WI38 (cell line): Measurements from ENCODE around the gene MYMX.

Source experiments
- H3K4me3 ChIP-seq: 2 replicates; pipeline ENCODE4 v1.5.1; 2011; ENCODE audit warnings: low read depth, mild to moderate bottlenecking, control low read depth, low read length
- TF ChIP-seq, protein P1 (sequence below): IDR thresholded peaks from 2 replicates; pipeline ENCODE4 v1.5.1; 2012; ENCODE audit warnings: low read depth, mild to moderate bottlenecking, control low read depth, low read length

The MYMX gene

GRCh38 chr6:44245912-44246662, 29.4 kb downstream of the MYMX start:
- H3K4me3 ChIP-seq = peak overlapping the region; percentile 100
- TF ChIP-seq, protein P1, sequence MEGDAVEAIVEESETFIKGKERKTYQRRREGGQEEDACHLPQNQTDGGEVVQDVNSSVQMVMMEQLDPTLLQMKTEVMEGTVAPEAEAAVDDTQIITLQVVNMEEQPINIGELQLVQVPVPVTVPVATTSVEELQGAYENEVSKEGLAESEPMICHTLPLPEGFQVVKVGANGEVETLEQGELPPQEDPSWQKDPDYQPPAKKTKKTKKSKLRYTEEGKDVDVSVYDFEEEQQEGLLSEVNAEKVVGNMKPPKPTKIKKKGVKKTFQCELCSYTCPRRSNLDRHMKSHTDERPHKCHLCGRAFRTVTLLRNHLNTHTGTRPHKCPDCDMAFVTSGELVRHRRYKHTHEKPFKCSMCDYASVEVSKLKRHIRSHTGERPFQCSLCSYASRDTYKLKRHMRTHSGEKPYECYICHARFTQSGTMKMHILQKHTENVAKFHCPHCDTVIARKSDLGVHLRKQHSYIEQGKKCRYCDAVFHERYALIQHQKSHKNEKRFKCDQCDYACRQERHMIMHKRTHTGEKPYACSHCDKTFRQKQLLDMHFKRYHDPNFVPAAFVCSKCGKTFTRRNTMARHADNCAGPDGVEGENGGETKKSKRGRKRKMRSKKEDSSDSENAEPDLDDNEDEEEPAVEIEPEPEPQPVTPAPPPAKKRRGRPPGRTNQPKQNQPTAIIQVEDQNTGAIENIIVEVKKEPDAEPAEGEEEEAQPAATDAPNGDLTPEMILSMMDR = no peak

GRCh38 chr6:44246663-44247337, 30.1 kb downstream of the MYMX start, which contains the start of gene HSP90AB1:
HSP90AB1 (plus strand) TSS chr6:44247101; CDS start chr6:44248630, 1,529 bp downstream.
- peak within 1 kb of the TSS; percentile 100 for H3K4me3 ChIP-seq
- TF ChIP-seq, protein P1 = no peak

GRCh38 chr6:44247338-44248302, 30.9 kb downstream of the MYMX start:
- H3K4me3 ChIP-seq = peak overlapping the region; percentile 100
- TF ChIP-seq, protein P1 = no peak

DNA sequence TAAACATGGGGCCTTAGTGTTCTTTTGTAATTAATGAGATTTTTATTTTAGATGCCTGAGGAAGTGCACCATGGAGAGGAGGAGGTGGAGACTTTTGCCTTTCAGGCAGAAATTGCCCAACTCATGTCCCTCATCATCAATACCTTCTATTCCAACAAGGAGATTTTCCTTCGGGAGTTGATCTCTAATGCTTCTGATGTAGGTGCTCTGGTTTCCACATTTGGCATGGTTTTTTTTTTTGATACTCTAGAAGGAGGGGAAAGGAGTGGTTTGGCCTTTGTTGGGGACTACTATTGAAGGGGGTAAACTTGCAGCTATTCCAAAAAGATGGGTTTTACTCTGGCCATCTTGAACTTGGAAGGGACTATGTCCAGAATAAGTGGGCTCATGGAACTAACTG, 31.9 kb downstream of the MYMX start:
- peak overlapping the region; percentile 100 for H3K4me3 ChIP-seq
- TF ChIP-seq, protein P1 = no peak

GRCh38 chr6:44249082-44249748, 32.5 kb downstream of the MYMX start:
- TF ChIP-seq, protein P1 = no peak
- peak overlapping the region; percentile 100 for H3K4me3 ChIP-seq

GRCh38 chr6:44250067-44250717, 33.5 kb downstream of the MYMX start:
- TF ChIP-seq, protein P1 = no peak
- H3K4me3 ChIP-seq = no peak overlapping the region
